GM21619 (cell line): Measurements from ENCODE around the gene EFR3B.
"Not testable (repeated sequence)": the region's sequence is repeated elsewhere in the genome, so short reads cannot be mapped to it uniquely, and the experiment has no call there.

Source experiments
- ATAC-seq: cut with Tn5 transposase; IDR thresholded peaks from one replicate; pipeline ENCODE4 v1.9.1; 2021; ENCODE audit not compliant: unreplicated experiment

Gene EFR3B

GRCh38 chr2:25041928-25042320, at the start of gene EFR3B:
Gene EFR3B (plus strand): TSS chr2:25042076. CDS start chr2:25042313, 237 bp downstream.
- peak; percentile 89 for ATAC-seq

- no peak for ATAC-seq
These were observed 48.3 kb upstream of the EFR3B start for GRCh38 chr2:24993406-24994145.

- no peak for ATAC-seq
These were observed 47.6 kb upstream of the EFR3B start for GRCh38 chr2:24994146-24994724.

GRCh38 chr2:24999097-24999496, 42.8 kb upstream of the EFR3B start:
- not testable (repeated sequence) for ATAC-seq

GRCh38 chr2:25000036-25000435, 41.8 kb upstream of the EFR3B start:
- no peak for ATAC-seq

- ATAC-seq = no peak
These were observed 41.2 kb upstream of the EFR3B start for GRCh38 chr2:25000503-25001324.

GRCh38 chr2:25001325-25001637, 40.6 kb upstream of the EFR3B start:
- ATAC-seq = no peak

GRCh38 chr2:25002066-25002465, 39.8 kb upstream of the EFR3B start:
- no peak for ATAC-seq

GRCh38 chr2:25009954-25010353, 31.9 kb upstream of the EFR3B start:
- no peak for ATAC-seq

GRCh38 chr2:25011342-25011741, 30.5 kb upstream of the EFR3B start:
- not testable (repeated sequence) for ATAC-seq

GRCh38 chr2:25014631-25015030, 27.2 kb upstream of the EFR3B start:
- no peak for ATAC-seq

GRCh38 chr2:25018681-25019080, 23.2 kb upstream of the EFR3B start:
- no peak for ATAC-seq

GRCh38 chr2:25021791-25022362, 20.0 kb upstream of the EFR3B start:
- ATAC-seq = no peak

GRCh38 chr2:25023333-25023732, 18.5 kb upstream of the EFR3B start:
- no peak for ATAC-seq

GRCh38 chr2:25025229-25026007, 16.5 kb upstream of the EFR3B start:
- ATAC-seq = no peak

- no peak for ATAC-seq
These were observed 15.8 kb upstream of the EFR3B start for GRCh38 chr2:25026008-25026530.

- ATAC-seq = no peak
These were observed 12.7 kb upstream of the EFR3B start for GRCh38 chr2:25029183-25029554.

GRCh38 chr2:25030702-25031101, 11.2 kb upstream of the EFR3B start:
- ATAC-seq = no peak

GRCh38 chr2:25032094-25032493, 9.8 kb upstream of the EFR3B start:
- ATAC-seq = no peak

- no peak for ATAC-seq
These were observed 9.0 kb upstream of the EFR3B start for GRCh38 chr2:25032901-25033300.

- ATAC-seq = no peak
These were observed 7.8 kb upstream of the EFR3B start for GRCh38 chr2:25034081-25034480.
